Osteocyte (in vitro differentiated cells): ENCODE data around the gene GLOD4. TPM values are rescaled to one million over a fixed set of nuclear protein-coding genes. Genes with fewer than 3 reads are reported as not detected.
A peak's percentile ranks its signal among the peaks of the same experiment; 100 is the strongest.

Experiments used
- DNase-seq: peaks from one replicate; pipeline ENCODE4 v3.0.0; 2021; ENCODE audit warnings: mixed read lengths; ENCODE audit not compliant: unreplicated experiment; ENCODE audit errors: extremely low spot score
- H3K27ac Mint-ChIP-seq: one replicate; pipeline ENCODE4 v1.8.0; 2021; ENCODE audit warnings: mild to moderate bottlenecking, mixed read lengths; ENCODE audit not compliant: unreplicated experiment
- H3K27me3 Mint-ChIP-seq: one replicate; pipeline ENCODE4 v1.8.0; 2021; ENCODE audit warnings: mixed read lengths; ENCODE audit not compliant: unreplicated experiment
- H3K36me3 Mint-ChIP-seq: one replicate; pipeline ENCODE4 v1.8.0; 2021; ENCODE audit warnings: mixed read lengths; ENCODE audit not compliant: unreplicated experiment
- H3K4me1 Mint-ChIP-seq: one replicate; pipeline ENCODE4 v1.8.0; 2021; ENCODE audit warnings: mixed read lengths; ENCODE audit not compliant: unreplicated experiment
- H3K4me3 Mint-ChIP-seq: one replicate; pipeline ENCODE4 v1.8.0; 2021; ENCODE audit warnings: mild to moderate bottlenecking, moderate library complexity, mixed read lengths; ENCODE audit not compliant: unreplicated experiment
- H3K9me3 Mint-ChIP-seq: one replicate; pipeline ENCODE4 v1.8.0; 2021; ENCODE audit warnings: mixed read lengths; ENCODE audit not compliant: unreplicated experiment
- total RNA-seq: library from RNA; stranded (reverse); gene quantifications from 2 replicates; pipeline ENCODE4 v1.2.1, GENCODE V29; 2021
- TF ChIP-seq, protein P1 (sequence below): fragments of 200-600 bp; sonication (generic); IDR thresholded peaks from 2 replicates; pipeline ENCODE4 v1.5.0; 2021; ENCODE audit warnings: antibody characterized with exemption, mild to moderate bottlenecking, moderate library complexity

GLOD4 gene
- total RNA-seq, 1 donor from 2014 or later = 63.4 TPM

- Mint-ChIP-seq H3K4me3 (no peak overlapping the region), H3K4me1 (peaks cover 18% of the 10 kb centered on the region), H3K27me3 (no peaks in the 10 kb centered on the region), H3K9me3 (no peaks in the 10 kb centered on the region), H3K27ac (no peak overlapping the region), H3K36me3 (peaks cover 22% of the 10 kb centered on the region)
- TF ChIP-seq, protein P1, sequence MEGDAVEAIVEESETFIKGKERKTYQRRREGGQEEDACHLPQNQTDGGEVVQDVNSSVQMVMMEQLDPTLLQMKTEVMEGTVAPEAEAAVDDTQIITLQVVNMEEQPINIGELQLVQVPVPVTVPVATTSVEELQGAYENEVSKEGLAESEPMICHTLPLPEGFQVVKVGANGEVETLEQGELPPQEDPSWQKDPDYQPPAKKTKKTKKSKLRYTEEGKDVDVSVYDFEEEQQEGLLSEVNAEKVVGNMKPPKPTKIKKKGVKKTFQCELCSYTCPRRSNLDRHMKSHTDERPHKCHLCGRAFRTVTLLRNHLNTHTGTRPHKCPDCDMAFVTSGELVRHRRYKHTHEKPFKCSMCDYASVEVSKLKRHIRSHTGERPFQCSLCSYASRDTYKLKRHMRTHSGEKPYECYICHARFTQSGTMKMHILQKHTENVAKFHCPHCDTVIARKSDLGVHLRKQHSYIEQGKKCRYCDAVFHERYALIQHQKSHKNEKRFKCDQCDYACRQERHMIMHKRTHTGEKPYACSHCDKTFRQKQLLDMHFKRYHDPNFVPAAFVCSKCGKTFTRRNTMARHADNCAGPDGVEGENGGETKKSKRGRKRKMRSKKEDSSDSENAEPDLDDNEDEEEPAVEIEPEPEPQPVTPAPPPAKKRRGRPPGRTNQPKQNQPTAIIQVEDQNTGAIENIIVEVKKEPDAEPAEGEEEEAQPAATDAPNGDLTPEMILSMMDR = no peak
- no peak for DNase-seq
These were observed 20.4 kb upstream of the GLOD4 start for GRCh38 chr17:802481-802880.

GRCh38 chr17:801660-802059, 19.6 kb upstream of the GLOD4 start:
- no peak for DNase-seq
- H3K9me3 Mint-ChIP-seq = no peaks in the 10 kb centered on the region
- no peaks in the 10 kb centered on the region for H3K27me3 Mint-ChIP-seq
- peak overlapping the region; percentile 47 for H3K27ac Mint-ChIP-seq
- peaks cover 19% of the 10 kb centered on the region for H3K4me1 Mint-ChIP-seq
- TF ChIP-seq, protein P1 = no peak
- no peak overlapping the region for H3K4me3 Mint-ChIP-seq
- H3K36me3 Mint-ChIP-seq = peaks cover 28% of the 10 kb centered on the region

DNA sequence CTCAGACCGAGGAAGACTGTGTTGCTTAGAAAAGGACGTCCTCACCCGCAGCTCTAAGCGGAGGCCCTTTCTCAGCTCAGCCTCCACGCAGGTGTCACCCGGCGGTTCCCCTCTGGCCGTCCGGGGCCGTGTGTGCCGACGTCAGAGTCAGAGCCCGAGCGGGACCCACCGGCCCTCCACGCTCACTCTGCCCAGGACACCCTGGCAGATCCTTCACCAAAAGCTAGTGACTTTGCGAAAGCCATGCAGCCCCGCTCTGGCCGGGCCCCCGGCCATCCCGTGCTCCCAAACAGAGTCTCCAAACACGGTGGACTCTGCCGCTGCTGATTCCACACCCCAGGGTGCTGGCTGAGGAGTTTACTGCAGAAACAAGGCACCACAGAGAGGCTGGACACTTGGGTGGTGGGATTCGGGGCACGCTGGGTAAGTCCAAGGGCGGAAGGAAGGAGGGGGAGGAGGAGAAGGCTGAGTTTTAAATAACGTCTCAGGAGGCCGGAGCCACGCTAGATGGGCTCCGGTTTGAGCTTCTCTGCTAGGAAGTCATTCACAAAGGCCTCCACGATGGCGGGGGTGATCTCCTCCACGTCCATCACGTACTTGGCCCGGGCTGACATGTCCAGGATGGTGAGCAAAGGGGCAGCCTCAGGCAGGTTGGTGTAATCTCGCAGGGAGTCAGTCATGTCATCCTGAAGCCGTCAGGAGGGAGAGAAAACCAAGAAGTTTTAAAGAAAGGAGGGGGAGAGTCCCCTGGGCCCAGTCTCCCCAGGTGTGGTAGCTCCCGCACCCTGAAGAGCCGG, 18.6 kb upstream of the GLOD4 start:
- H3K27me3 Mint-ChIP-seq = no peaks in the 10 kb centered on the region
- no peaks in the 10 kb centered on the region for H3K9me3 Mint-ChIP-seq
- no peak overlapping the region for H3K4me3 Mint-ChIP-seq
- no peak overlapping the region for H3K27ac Mint-ChIP-seq
- peaks cover 32% of the 10 kb centered on the region for H3K36me3 Mint-ChIP-seq
- peaks cover 25% of the 10 kb centered on the region for H3K4me1 Mint-ChIP-seq
- no peak for DNase-seq
- TF ChIP-seq, protein P1 = no peak

- Mint-ChIP-seq H3K36me3 (peaks cover 32% of the 10 kb centered on the region), H3K4me1 (peaks cover 37% of the 10 kb centered on the region), H3K4me3 (no peak overlapping the region), H3K27me3 (no peaks in the 10 kb centered on the region), H3K9me3 (no peaks in the 10 kb centered on the region), H3K27ac (no peak overlapping the region)
- no peak for DNase-seq
- TF ChIP-seq, protein P1 = no peak
These were observed 17.2 kb upstream of the GLOD4 start for GRCh38 chr17:799261-799660.

DNA sequence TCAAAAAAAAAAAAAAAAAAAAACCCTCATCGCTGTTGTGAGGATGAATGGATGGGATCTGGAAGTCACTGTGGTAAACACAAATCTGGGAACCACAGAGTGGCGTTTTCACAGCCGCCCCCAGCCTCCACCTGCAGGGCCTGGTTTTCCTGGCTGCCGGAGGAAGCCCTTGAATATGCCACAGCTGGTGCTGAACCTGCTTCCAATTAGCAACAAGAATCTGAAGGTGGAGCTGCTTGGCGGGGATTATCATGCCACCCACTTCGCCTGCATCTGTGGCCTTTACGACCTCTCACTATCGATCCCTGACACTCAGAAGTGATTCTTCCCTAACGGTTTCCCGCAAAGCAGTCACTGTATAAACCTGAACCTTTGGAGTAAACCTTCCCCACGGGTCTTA, 16.2 kb upstream of the GLOD4 start:
- Mint-ChIP-seq H3K27me3 (no peaks in the 10 kb centered on the region), H3K36me3 (peaks cover 25% of the 10 kb centered on the region), H3K4me3 (no peak overlapping the region), H3K4me1 (peaks cover 35% of the 10 kb centered on the region), H3K9me3 (no peaks in the 10 kb centered on the region), H3K27ac (no peak overlapping the region)
- no peak for DNase-seq
- TF ChIP-seq, protein P1 = no peak
